ENCODE data around the gene CHRM5.

The CHRM5 gene

DNA sequence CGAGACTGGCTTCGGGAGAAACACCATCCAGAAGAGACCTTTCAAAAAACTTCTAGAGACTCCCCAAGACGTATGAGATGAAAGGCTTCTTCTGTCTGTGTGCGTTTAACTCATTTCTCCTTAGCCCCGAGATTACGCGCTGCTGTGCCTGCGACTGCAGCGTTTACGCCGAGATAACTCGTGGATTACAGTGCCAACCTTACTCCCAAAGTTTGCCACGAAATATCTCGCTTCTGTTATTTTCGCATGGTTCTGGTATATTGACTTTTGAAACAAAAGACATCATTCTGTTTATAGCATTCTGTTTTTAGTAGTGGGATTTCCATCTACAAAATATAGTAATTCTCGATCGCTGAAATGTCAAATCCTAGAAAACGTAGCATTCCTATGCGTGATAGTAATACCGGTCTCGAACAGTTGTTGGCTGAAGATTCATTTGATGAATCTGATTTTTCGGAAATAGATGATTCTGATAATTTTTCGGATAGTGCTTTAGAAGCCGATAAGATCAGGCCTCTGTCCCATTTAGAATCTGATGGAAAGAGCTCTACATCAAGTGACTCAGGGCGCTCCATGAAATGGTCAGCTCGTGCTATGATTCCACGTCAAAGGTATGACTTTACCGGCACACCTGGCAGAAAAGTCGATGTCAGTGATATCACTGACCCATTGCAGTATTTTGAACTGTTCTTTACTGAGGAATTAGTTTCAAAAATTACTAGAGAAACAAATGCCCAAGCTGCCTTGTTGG lies 134.1 kb downstream of the CHRM5 start:
- DNase-seq: no peak

DNA sequence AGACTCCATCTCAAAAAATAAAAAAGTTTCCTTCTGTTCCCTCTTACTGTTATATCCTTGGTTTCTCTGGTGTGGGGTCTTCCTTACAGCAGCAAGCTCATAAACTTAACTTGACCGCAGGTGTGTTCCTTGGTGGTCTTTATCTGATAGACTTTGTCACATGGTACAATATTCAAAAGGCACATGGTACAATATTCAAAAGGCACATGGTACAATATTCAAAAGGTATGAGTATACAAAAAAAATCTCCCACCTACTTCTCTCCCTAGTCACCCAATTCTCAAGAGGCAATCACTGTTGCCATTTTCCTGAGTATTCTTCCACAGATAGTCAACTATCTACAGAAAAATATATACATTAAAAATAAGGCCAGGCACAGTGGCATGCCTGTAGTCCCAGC lies 138.1 kb downstream of the CHRM5 start:
- no peak for DNase-seq

DNA sequence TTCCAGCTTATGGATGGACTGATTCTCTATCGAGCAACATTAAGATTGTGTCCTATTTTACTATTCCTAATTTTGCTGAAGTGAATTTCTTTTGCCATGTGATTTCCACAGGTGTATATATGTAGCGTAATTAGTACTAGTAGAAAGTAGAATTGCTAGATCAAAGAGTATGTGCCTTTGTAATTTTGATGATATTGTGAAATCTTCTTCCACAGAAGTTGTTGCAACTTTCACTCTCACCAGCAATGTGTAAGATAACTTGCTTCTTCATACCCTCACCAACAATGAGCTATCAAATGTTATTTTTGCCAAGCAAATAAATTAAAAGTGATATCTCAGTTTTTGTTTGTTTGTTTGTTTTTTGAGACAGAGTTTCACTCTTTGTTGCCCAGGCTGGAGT lies 139.0 kb downstream of the CHRM5 start:
- no peak for DNase-seq

DNA sequence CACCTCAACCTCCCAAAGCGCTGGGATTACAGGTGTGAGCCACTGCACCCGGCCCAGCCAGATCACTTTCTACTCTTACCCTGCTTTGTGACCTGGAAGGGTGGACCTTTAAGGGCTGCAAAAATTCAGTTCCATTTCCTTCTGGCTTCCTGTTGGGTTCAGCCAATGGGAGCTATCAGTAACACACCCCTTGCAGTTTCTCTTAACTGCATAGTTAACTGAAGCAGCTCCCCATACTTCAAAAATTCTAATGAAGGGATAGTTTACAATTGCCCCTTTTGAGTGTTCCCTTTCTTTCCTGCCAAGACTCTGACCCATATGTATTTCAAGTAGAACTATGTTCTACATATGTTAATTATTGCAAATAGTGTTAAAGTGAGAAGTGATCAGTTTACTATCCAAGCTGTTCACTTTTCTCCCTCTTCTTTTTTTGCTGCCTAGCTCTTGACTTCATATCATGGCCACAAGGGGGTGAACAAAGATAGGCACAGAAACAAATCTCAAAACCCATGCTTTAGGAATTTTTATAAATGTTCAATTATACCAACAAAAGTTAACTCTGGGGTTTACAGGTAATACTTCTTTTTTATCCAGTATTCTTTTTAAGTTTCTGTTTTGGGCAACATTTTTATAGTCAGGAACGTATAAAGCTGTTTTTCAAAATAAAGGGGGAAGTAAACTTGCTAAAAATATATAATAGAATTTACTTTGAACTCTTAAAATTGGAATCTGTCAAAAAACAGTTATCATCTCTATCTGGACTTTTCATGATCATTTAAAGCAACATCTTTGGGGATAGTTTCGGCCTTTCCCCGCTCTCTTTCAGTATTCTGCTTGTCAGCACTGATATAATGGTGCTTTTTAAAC lies 141.7 kb downstream of the CHRM5 start:
- DNase-seq: peak; percentile 1

DNA sequence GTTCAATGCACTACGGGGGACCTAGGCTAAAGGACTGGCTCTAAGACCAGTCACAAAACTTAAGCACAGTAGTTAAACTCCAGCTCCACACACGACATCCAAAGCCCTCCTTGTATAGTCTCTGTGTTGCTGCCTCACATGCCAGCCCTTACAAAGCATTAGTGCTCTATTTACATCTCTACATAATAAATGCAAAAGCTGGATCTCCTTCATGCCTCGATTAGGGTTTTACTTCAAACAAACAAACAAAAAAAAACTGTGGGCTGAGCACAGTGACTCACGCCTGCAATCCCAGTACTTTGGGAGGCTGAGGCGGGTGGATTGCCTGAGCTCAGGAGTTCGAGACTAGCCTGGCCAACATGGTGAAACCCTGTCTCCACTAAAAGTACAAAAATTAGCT lies 143.2 kb downstream of the CHRM5 start:
- DNase-seq: no peak

DNA sequence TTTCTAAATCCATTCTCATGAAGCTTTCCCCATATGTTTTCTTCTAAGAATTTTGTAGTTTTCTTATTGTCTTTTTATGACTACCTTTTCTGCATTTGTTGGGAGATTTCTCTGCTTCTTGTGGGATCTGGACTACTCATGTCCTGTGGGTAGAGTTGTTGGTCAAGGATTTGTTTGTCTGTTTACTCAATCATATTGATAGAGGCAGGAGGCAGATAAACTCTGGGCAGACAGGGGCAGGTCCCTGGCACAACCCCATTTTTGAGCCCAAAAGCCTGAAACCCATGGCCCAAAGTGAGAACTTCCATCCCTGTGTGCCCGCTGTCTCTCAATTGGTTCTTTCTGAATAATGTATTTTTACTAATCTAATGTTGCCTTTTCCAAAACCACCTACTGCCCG lies 145.9 kb downstream of the CHRM5 start:
- no peak for DNase-seq

DNA sequence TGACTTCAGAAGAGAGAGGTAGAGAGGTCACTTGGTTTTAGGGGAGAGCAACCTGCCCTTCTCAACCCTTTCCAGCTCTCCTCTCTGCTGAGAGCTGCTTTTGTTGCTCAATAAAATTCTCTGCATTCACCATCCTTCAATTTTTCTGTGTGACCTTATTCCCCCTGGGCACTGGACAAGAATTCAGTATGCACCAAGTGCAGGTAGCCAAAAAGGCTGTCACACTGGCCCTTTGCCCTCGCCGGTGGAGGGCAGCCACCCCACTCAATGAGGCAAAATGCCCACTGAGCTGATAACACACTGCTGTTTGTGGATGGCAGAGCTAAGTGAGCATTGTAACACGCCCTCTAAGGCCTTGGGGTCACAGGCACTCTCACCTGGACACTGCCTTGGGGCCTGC lies 146.4 kb downstream of the CHRM5 start:
- DNase-seq: no peak

DNA sequence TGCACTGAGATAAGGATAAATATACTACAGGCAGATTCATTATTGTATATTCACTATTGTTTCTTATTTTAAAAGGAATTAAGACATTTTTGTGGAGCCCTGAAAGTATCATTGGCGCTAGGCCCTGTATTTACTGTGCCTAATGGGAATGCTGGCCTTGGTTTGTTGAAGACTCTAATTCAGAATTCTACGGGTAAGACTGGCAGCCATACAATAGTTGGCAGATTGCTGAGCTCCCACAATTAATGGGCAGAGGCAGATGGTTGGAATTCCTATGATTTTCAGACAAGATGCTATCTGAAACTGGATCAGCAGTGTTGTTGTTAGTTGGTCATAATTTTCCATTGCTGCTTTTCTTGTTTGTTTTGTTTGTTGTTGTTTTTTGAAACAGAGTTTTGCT lies 148.3 kb downstream of the CHRM5 start:
- no peak for DNase-seq

All from NCI-H748 treated with DMSO at 0.1 percent for 48 hours (cell line).